ENCODE measurements around the gene SHROOM2.

DNA sequence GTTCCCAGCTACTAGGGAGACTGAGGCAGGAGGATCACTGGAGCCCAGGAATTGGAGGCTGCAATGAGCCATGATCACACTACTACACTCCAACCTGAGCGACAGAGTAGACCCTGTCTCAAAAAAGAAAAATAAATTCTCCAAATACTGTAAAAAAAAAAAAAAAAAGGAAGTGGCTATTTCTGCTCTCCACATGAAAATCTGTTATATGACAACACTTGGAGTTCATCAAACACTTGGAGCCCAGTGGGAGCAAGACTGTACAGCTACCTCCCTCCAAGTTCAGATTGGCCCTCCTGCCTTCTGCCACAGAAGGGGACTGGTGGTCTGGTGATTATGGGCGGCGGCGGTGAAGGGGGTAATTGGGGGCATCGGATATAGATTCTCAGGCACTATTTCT lies 172.0 kb downstream of the SHROOM2 start:
- TF ChIP-seq RBAK (tag by site-specific recombination; IDR thresholded peaks at IDR 0.05) = no peak
- TF ChIP-seq, protein P1, sequence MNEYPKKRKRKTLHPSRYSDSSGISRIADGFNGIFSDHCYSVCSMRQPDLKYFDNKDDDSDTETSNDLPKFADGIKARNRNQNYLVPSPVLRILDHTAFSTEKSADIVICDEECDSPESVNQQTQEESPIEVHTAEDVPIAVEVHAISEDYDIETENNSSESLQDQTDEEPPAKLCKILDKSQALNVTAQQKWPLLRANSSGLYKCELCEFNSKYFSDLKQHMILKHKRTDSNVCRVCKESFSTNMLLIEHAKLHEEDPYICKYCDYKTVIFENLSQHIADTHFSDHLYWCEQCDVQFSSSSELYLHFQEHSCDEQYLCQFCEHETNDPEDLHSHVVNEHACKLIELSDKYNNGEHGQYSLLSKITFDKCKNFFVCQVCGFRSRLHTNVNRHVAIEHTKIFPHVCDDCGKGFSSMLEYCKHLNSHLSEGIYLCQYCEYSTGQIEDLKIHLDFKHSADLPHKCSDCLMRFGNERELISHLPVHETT (tag by site-specific recombination; IDR thresholded peaks at IDR 0.05) = no peak
- no peak for TF ChIP-seq CTCF (tag by site-specific recombination; IDR thresholded peaks at IDR 0.05)
- TF ChIP-seq, protein P2, sequence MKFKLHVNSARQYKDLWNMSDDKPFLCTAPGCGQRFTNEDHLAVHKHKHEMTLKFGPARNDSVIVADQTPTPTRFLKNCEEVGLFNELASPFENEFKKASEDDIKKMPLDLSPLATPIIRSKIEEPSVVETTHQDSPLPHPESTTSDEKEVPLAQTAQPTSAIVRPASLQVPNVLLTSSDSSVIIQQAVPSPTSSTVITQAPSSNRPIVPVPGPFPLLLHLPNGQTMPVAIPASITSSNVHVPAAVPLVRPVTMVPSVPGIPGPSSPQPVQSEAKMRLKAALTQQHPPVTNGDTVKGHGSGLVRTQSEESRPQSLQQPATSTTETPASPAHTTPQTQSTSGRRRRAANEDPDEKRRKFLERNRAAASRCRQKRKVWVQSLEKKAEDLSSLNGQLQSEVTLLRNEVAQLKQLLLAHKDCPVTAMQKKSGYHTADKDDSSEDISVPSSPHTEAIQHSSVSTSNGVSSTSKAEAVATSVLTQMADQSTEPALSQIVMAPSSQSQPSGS (tag by site-specific recombination; IDR thresholded peaks at IDR 0.05; ENCODE audit: low read depth) = no peak
- TF ChIP-seq GFI1B (tag by site-specific recombination; IDR thresholded peaks at IDR 0.05) = no peak
- no peak for TF ChIP-seq KLF16 (tag by site-specific recombination; IDR thresholded peaks at IDR 0.05)
- TF ChIP-seq, protein P3, sequence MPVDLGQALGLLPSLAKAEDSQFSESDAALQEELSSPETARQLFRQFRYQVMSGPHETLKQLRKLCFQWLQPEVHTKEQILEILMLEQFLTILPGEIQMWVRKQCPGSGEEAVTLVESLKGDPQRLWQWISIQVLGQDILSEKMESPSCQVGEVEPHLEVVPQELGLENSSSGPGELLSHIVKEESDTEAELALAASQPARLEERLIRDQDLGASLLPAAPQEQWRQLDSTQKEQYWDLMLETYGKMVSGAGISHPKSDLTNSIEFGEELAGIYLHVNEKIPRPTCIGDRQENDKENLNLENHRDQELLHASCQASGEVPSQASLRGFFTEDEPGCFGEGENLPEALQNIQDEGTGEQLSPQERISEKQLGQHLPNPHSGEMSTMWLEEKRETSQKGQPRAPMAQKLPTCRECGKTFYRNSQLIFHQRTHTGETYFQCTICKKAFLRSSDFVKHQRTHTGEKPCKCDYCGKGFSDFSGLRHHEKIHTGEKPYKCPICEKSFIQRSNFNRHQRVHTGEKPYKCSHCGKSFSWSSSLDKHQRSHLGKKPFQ (tag by site-specific recombination; IDR thresholded peaks at IDR 0.05) = no peak
- TF ChIP-seq ZBTB20 (tag by site-specific recombination; IDR thresholded peaks at IDR 0.05) = no peak
- no peak for TF ChIP-seq ZNF433 (tag by site-specific recombination; IDR thresholded peaks at IDR 0.05; ENCODE audit: low read depth)
- TF ChIP-seq ZNF175 (tag by site-specific recombination; IDR thresholded peaks at IDR 0.05) = no peak
- TF ChIP-seq, protein P4, sequence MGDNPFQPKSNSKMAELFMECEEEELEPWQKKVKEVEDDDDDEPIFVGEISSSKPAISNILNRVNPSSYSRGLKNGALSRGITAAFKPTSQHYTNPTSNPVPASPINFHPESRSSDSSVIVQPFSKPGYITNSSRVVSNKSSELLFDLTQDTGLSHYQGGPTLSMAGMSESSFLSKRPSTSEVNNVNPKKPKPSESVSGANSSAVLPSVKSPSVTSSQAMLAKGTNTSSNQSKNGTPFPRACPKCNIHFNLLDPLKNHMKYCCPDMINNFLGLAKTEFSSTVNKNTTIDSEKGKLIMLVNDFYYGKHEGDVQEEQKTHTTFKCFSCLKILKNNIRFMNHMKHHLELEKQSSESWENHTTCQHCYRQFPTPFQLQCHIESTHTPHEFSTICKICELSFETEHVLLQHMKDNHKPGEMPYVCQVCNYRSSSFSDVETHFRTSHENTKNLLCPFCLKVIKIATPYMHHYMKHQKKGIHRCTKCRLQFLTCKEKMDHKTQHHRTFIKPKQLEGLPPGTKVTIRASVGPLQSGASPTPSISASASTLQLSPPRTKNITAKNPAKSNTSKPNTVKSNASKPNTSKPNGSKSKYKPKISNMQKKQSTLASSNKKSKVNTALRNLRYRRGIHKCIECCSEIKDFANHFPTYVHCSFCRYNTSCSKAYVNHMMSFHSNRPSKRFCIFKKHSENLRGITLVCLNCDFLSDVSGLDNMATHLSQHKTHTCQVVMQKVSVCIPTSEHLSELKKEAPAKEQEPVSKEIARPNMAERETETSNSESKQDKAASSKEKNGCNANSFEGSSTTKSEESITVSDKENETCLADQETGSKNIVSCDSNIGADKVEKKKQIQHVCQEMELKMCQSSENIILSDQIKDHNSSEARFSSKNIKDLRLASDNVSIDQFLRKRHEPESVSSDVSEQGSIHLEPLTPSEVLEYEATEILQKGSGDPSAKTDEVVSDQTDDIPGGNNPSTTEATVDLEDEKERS (tag by site-specific recombination; IDR thresholded peaks at IDR 0.05) = no peak

Data from HEK293 (cell line).